ENCODE results near the gene UPF2. TPM values are rescaled to one million over a fixed set of nuclear protein-coding genes. Genes with fewer than 3 reads are reported as not detected.
A peak's percentile ranks its signal among the peaks of the same experiment; 100 is the strongest.

Gene UPF2
- polyA plus RNA-seq, 1 donor from 2014 or later, result 14.3 TPM

GRCh38 chr10:11876324-11876723 lies 166.3 kb downstream of the UPF2 start:
- H3K27me3 ChIP-seq (ENCODE audit: insufficient read depth, low read depth, low read length), result no peaks in the 10 kb centered on the region
- no peaks in the 10 kb centered on the region for H3K9me2 ChIP-seq (ENCODE audit: insufficient read depth, low read length)
- no peak for TF ChIP-seq SMC3 (conservative IDR thresholded peaks at IDR 0.05; ENCODE audit: poor library complexity)
- no peak for TF ChIP-seq MXI1 (conservative IDR thresholded peaks at IDR 0.05; ENCODE audit: poor library complexity, severe bottlenecking)
- no peak for TF ChIP-seq EZH2 (IDR thresholded peaks at IDR 0.05; ENCODE audit: borderline replicate concordance, insufficient read depth, low read length, poor library complexity, severe bottlenecking)
- TF ChIP-seq CTCF (IDR thresholded peaks at IDR 0.05; ENCODE audit: poor library complexity, severe bottlenecking), result no peak
- no peak for TF ChIP-seq REST (IDR thresholded peaks at IDR 0.05; ENCODE audit: borderline replicate concordance)
- TF ChIP-seq POLR2AphosphoS5 (IDR thresholded peaks at IDR 0.05), result no peak
- no peak for TF ChIP-seq RAD21 (conservative IDR thresholded peaks at IDR 0.05)
- TF ChIP-seq EP300 (conservative IDR thresholded peaks at IDR 0.05; ENCODE audit: poor library complexity, severe bottlenecking), result no peak
- no peak for TF ChIP-seq TAF1 (IDR thresholded peaks at IDR 0.05; ENCODE audit: low read depth)
- H3K4me3 ChIP-seq (ENCODE audit: low read length), result no peak overlapping the region
- no peak overlapping the region for H3K9ac ChIP-seq (ENCODE audit: low read length)
- H3F3A ChIP-seq (ENCODE audit: insufficient read depth, low read length, poor library complexity, severe bottlenecking), result no peaks in the 10 kb centered on the region
- no peak overlapping the region for H3K4me2 ChIP-seq (ENCODE audit: low read length)
- no peaks in the 10 kb centered on the region for H3K79me2 ChIP-seq (replicated peaks; ENCODE audit: insufficient read depth, low read length)
- no peak overlapping the region for H2AFZ ChIP-seq (ENCODE audit: low read depth, low read length)
- H3K27ac ChIP-seq (ENCODE audit: low read length), result no peak overlapping the region
- H4K20me1 ChIP-seq (ENCODE audit: insufficient read depth), result no peaks in the 10 kb centered on the region
- no peaks in the 10 kb centered on the region for H3K36me3 ChIP-seq (ENCODE audit: insufficient read depth, low read length)
- H3K9me3 ChIP-seq (ENCODE audit: low read length), result no peaks in the 10 kb centered on the region

- Histone ChIP-seq H3K79me2 (replicated peaks; ENCODE audit: insufficient read depth, low read length) (no peaks in the 10 kb centered on the region), H3K4me2 (ENCODE audit: low read length) (no peak overlapping the region), H3K36me3 (ENCODE audit: insufficient read depth, low read length) (no peaks in the 10 kb centered on the region), H3K9ac (ENCODE audit: low read length) (peak overlapping the region; percentile 50), H4K20me1 (ENCODE audit: insufficient read depth) (no peaks in the 10 kb centered on the region), H3K27me3 (ENCODE audit: insufficient read depth, low read depth, low read length) (no peaks in the 10 kb centered on the region), H3K27ac (ENCODE audit: low read length) (peak overlapping the region; percentile 63), H3F3A (ENCODE audit: insufficient read depth, low read length, poor library complexity, severe bottlenecking) (no peaks in the 10 kb centered on the region), H3K9me2 (ENCODE audit: insufficient read depth, low read length) (no peaks in the 10 kb centered on the region), H2AFZ (ENCODE audit: low read depth, low read length) (peak overlapping the region; percentile 40), H3K4me3 (ENCODE audit: low read length) (peak overlapping the region; percentile 53), H3K9me3 (ENCODE audit: low read length) (no peaks in the 10 kb centered on the region)
- TF ChIP-seq SMC3 (conservative IDR thresholded peaks at IDR 0.05; ENCODE audit: poor library complexity) (no peak), REST (IDR thresholded peaks at IDR 0.05; ENCODE audit: borderline replicate concordance) (no peak)
These were observed 166.9 kb downstream of the UPF2 start for GRCh38 chr10:11875494-11876281.
